Thoracic aorta (tissue), 2 donors: ENCODE measurements around the gene CCL17. TPM values are rescaled to one million over a fixed set of nuclear protein-coding genes. Genes with fewer than 3 reads are reported as not detected.

Experiments
- ATAC-seq: fragments of 150-250 bp; one replicate; pipeline ENCODE4 v1.8.0; 2017; ENCODE audit warnings: low read depth; ENCODE audit not compliant: insufficient number of reproducible peaks, low FRiP score
- DNase-seq: peaks from one replicate; pipeline ENCODE4 v3.0.0-alpha.2; 2020; ENCODE audit warnings: low spot score
- H3K27ac ChIP-seq, 2 donors: fragments of 200-600 bp; sonication (generic); 1 replicate in 1 of 2; 2 replicates in 1 of 2; pipeline ENCODE4 v1.5.1; 2016; ENCODE audit warnings: mild to moderate bottlenecking in 2 of 2, moderate library complexity in 2 of 2
- H3K27me3 ChIP-seq: fragments of 200-600 bp; sonication (generic); replicated peaks from 2 replicates; pipeline ENCODE4 v1.6.0; 2016; ENCODE audit warnings: mild to moderate bottlenecking; ENCODE audit not compliant: insufficient read depth
- H3K36me3 ChIP-seq: fragments of 200-600 bp; sonication (generic); one replicate; pipeline ENCODE4 v1.5.1; 2016
- H3K4me1 ChIP-seq, 2 donors: fragments of 200-600 bp; sonication (generic); 1 replicate in 1 of 2; 2 replicates in 1 of 2; pipeline versions ENCODE4 v1.5.1 to v1.6.0; 2016; ENCODE audit warnings: low read depth in 2 of 2, mild to moderate bottlenecking in 1 of 2; ENCODE audit not compliant: control insufficient read depth in 1 of 2
- H3K4me3 ChIP-seq: fragments of 200-600 bp; sonication (generic); 2 replicates; pipeline ENCODE4 v1.5.1; 2016; ENCODE audit warnings: mild to moderate bottlenecking
- H3K9me3 ChIP-seq: fragments of 200-600 bp; sonication (generic); 2 replicates; pipeline ENCODE4 v1.5.1; 2016
- CTCF ChIP-seq: fragments of 200-600 bp; sonication (generic); IDR thresholded peaks from one replicate; pipeline ENCODE4 v1.5.1; 2019; ENCODE audit warnings: antibody characterized with exemption
- total RNA-seq, 2 donors: library from RNA; depleted of rRNA; stranded (reverse); fragments of >200 nt; gene quantifications; one replicate each; pipeline versions ENCODE4 v1.1.0 to v1.2.3, GENCODE V29; 2016

The CCL17 gene
- total RNA-seq, 2 donors from 2014 or later, result not detected

- DNase-seq, result no peak
- no peak overlapping the region for H3K4me3 ChIP-seq
- no peak for TF ChIP-seq CTCF
- ATAC-seq, result no peak
- H3K36me3 ChIP-seq, result no peaks in the 10 kb centered on the region
- H3K27me3 ChIP-seq, result no peaks in the 10 kb centered on the region
- no peak overlapping the region for H3K27ac ChIP-seq
- peaks cover 9 to 34% of the 10 kb centered on the region in 2 donors for H3K4me1 ChIP-seq
- no peaks in the 10 kb centered on the region for H3K9me3 ChIP-seq
Measured at GRCh38 chr16:57416084-57416483, 11.5 kb downstream of the CCL17 start.

GRCh38 chr16:57419506-57419905, 14.9 kb downstream of the CCL17 start:
- no peak for ATAC-seq
- Histone ChIP-seq H3K4me1 (peaks cover 10 to 40% of the 10 kb centered on the region in 2 donors), H3K27ac (peak overlapping the region; percentile 69 to 79)

GRCh38 chr16:57422026-57422944, 17.7 kb downstream of the CCL17 start:
- DNase-seq, result no peak
- Histone ChIP-seq H3K27ac (no peak overlapping the region), H3K4me3 (no peak overlapping the region), H3K9me3 (no peaks in the 10 kb centered on the region), H3K36me3 (no peaks in the 10 kb centered on the region), H3K27me3 (no peaks in the 10 kb centered on the region), H3K4me1 (peaks cover 9 to 30% of the 10 kb centered on the region in 2 donors)
- TF ChIP-seq CTCF, result peak; percentile 76
- ATAC-seq, result no peak

More at GRCh38 chr16:57419506-57419905, 14.9 kb downstream of the CCL17 start:
- no peak overlapping the region for H3K4me3 ChIP-seq
- no peaks in the 10 kb centered on the region for H3K36me3 ChIP-seq
- DNase-seq, result no peak
- no peaks in the 10 kb centered on the region for H3K9me3 ChIP-seq
- no peaks in the 10 kb centered on the region for H3K27me3 ChIP-seq
- no peak for TF ChIP-seq CTCF

GRCh38 chr16:57423152-57423551, 18.6 kb downstream of the CCL17 start:
- Histone ChIP-seq H3K36me3 (no peaks in the 10 kb centered on the region), H3K4me3 (no peak overlapping the region), H3K27me3 (no peaks in the 10 kb centered on the region), H3K9me3 (no peaks in the 10 kb centered on the region), H3K4me1 (peaks cover 9 to 21% of the 10 kb centered on the region in 2 donors), H3K27ac (no peak overlapping the region)
- DNase-seq (no peak), ATAC-seq (no peak)
- TF ChIP-seq CTCF, result no peak

- Histone ChIP-seq H3K4me1 (peaks cover 2 to 7% of the 10 kb centered on the region in 2 donors), H3K27ac (no peak overlapping the region), H3K9me3 (no peaks in the 10 kb centered on the region), H3K36me3 (peaks cover 4% of the 10 kb centered on the region), H3K27me3 (no peaks in the 10 kb centered on the region), H3K4me3 (no peak overlapping the region)
- no peak for TF ChIP-seq CTCF
- DNase-seq, result no peak
- ATAC-seq, result no peak
Measured at GRCh38 chr16:57424583-57424982, 20.0 kb downstream of the CCL17 start.
